H4 (cell line): ENCODE data around the gene SCT. TPM values are rescaled to one million over a fixed set of nuclear protein-coding genes. Genes with fewer than 3 reads are reported as not detected.
A peak's percentile ranks its signal among the peaks of the same experiment; 100 is the strongest.
"Not testable (repeated sequence)": the region's sequence is repeated elsewhere in the genome, so short reads cannot be mapped to it uniquely, and the experiment has no call there.

ENCODE experiments used
- DNase-seq: peaks from one replicate; pipeline ENCODE4 v3.0.0-alpha.2; 2015; ENCODE audit warnings: low spot score
- total RNA-seq: library from RNA; depleted of rRNA; stranded (reverse); fragments of >200 nt; shearing (Covaris generic); gene quantifications from 2 replicates; pipeline ENCODE4 v1.2.3, GENCODE V29; 2014; rRNA removed

Gene SCT
- total RNA-seq: not detected in 2 replicates

- no peak for DNase-seq
These were observed at the start of gene SCT for GRCh38 chr11:626475-627307. Gene SCT, minus strand, starts transcription at chr11:627181. Its CDS starts 38 bp downstream, at chr11:627143.

GRCh38 chr11:674406-674805 is 47.4 kb upstream of the SCT start:
- DNase-seq: no peak

GRCh38 chr11:673866-674265 is 46.9 kb upstream of the SCT start:
- DNase-seq: no peak

GRCh38 chr11:665704-666281 is 38.8 kb upstream of the SCT start:
- DNase-seq: no peak

GRCh38 chr11:665062-665703 is 38.2 kb upstream of the SCT start:
- DNase-seq: no peak

GRCh38 chr11:662689-663274 is 35.8 kb upstream of the SCT start:
- peak; percentile 62 for DNase-seq

- no peak for DNase-seq
These were observed 33.9 kb upstream of the SCT start for GRCh38 chr11:660681-661444.

GRCh38 chr11:660281-660680 is 33.3 kb upstream of the SCT start:
- no peak for DNase-seq

GRCh38 chr11:659532-660085 is 32.6 kb upstream of the SCT start:
- no peak for DNase-seq

GRCh38 chr11:657691-658126 is 30.7 kb upstream of the SCT start:
- DNase-seq: no peak

GRCh38 chr11:656866-657265 is 29.9 kb upstream of the SCT start:
- no peak for DNase-seq

- no peak for DNase-seq
These were observed 29.4 kb upstream of the SCT start for GRCh38 chr11:656426-656825.

- no peak for DNase-seq
These were observed 28.2 kb upstream of the SCT start for GRCh38 chr11:655036-655726.

GRCh38 chr11:654444-654843 is 27.5 kb upstream of the SCT start:
- not testable (repeated sequence) for DNase-seq

GRCh38 chr11:653837-654236 is 26.9 kb upstream of the SCT start:
- no peak for DNase-seq

GRCh38 chr11:653136-653535 is 26.2 kb upstream of the SCT start:
- not testable (repeated sequence) for DNase-seq

GRCh38 chr11:650482-650881 is 23.5 kb upstream of the SCT start:
- no peak for DNase-seq

GRCh38 chr11:647672-648158 is 20.7 kb upstream of the SCT start:
- not testable (repeated sequence) for DNase-seq

- DNase-seq: no peak
These were observed 19.2 kb upstream of the SCT start for GRCh38 chr11:646214-646613.

- DNase-seq: no peak
These were observed 18.6 kb upstream of the SCT start for GRCh38 chr11:645536-645935.
